Prostate gland (tissue), 2 donors: ENCODE results near the gene CCL20.

ENCODE experiments used
- CTCF ChIP-seq, 4 experiments: fragments of 200-600 bp in 2 of 4; fragments of 450-650 bp in 2 of 4; sonication (generic) in 2 of 4; IDR thresholded peaks; 1 replicate in 3 of 4; 2 replicates in 1 of 4; pipeline ENCODE4 v1.5.1; 2016 to 2019; ENCODE audit warnings: antibody characterized with exemption in 4 of 4, mild to moderate bottlenecking in 2 of 4, moderate library complexity in 2 of 4
- POLR2A ChIP-seq: fragments of 450-650 bp; IDR thresholded peaks from one replicate; pipeline ENCODE4 v1.6.1; 2016; ENCODE audit warnings: antibody characterized with exemption, mild to moderate bottlenecking
- POLR2AphosphoS5 ChIP-seq: sonication (generic); formaldehyde crosslinking; IDR thresholded peaks from one replicate; pipeline ENCODE4 v1.6.1; 2017; ENCODE audit warnings: antibody characterized with exemption

DNA sequence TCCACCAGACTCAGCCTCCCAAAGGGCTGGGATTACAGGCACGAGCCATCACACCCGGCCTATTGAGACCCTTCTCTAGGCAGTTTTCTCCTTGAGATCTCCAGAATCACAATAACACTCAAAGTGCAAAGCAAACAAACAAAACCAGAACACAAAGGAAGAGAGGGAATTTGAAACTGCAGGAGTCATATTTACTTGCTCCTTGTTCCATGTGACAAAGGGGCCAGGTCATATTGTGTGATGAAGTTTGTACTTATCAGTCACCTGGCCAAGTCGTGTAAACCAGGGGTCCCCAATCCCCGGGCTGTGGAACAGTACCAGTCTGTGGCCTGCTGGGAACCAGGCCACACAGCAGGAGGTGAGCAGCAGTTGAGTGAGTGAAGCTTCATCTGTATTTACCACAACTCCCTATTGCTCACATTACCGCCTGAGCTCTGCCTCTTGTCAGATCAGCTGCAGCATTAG, 41.4 kb upstream of the CCL20 start:
- TF ChIP-seq CTCF (IDR thresholded peaks at IDR 0.05) (no peak), POLR2A (no peak), POLR2AphosphoS5 (no peak)
